GM12892 (cell line): ENCODE measurements around the gene NXPH4.

ENCODE experiments used
- DNase-seq: peaks from one replicate; pipeline ENCODE4 v3.0.0; 2011; ENCODE audit not compliant: insufficient read length
- FAIRE-seq: peaks from 2 replicates; lab custom pipeline; 2011; peaks lifted over from hg19 to GRCh38; lab: Jason Lieb, UNC
- POLR2A ChIP-seq: IDR thresholded peaks from 2 replicates; pipeline ENCODE4 v1.6.1; 2011; ENCODE audit warnings: low read depth, low read length, control low read depth
- POLR2AphosphoS5 ChIP-seq: IDR thresholded peaks from 2 replicates; pipeline ENCODE4 v1.6.1; 2011; ENCODE audit warnings: low read depth, low read length, control low read depth
- TAF1 ChIP-seq: IDR thresholded peaks from 2 replicates; pipeline ENCODE4 v1.6.1; 2011; ENCODE audit warnings: low read depth, mild to moderate bottlenecking, control low read depth, low read length, borderline replicate concordance

The NXPH4 gene

GRCh38 chr12:57198329-57198728 is 18.3 kb upstream of the NXPH4 start:
- FAIRE-seq: no peak
- no peak for TF ChIP-seq TAF1
- TF ChIP-seq POLR2A: no peak
- TF ChIP-seq POLR2AphosphoS5: no peak
- DNase-seq: no peak

GRCh38 chr12:57199191-57199590 is 17.4 kb upstream of the NXPH4 start:
- TF ChIP-seq POLR2AphosphoS5 (no peak), POLR2A (no peak), TAF1 (no peak)
- FAIRE-seq (no peak), DNase-seq (no peak)

- FAIRE-seq (no peak), DNase-seq (no peak)
- TF ChIP-seq TAF1 (no peak), POLR2A (no peak), POLR2AphosphoS5 (no peak)
Measured at GRCh38 chr12:57200497-57200896, 16.1 kb upstream of the NXPH4 start.

GRCh38 chr12:57201219-57201618 is 15.4 kb upstream of the NXPH4 start:
- no peak for DNase-seq
- TF ChIP-seq POLR2AphosphoS5 (no peak), POLR2A (no peak), TAF1 (no peak)
- FAIRE-seq: no peak

- FAIRE-seq: no peak
Measured at GRCh38 chr12:57201631-57202030, 15.0 kb upstream of the NXPH4 start.

GRCh38 chr12:57202321-57202720 is 14.3 kb upstream of the NXPH4 start:
- TF ChIP-seq TAF1: no peak
- no peak for TF ChIP-seq POLR2AphosphoS5
- no peak for TF ChIP-seq POLR2A
- no peak for DNase-seq
- FAIRE-seq: no peak

More at GRCh38 chr12:57201631-57202030, 15.0 kb upstream of the NXPH4 start:
- no peak for DNase-seq
- no peak for TF ChIP-seq TAF1
- TF ChIP-seq POLR2AphosphoS5: no peak
- TF ChIP-seq POLR2A: no peak

- DNase-seq (no peak), FAIRE-seq (no peak)
- TF ChIP-seq POLR2A (no peak), TAF1 (no peak), POLR2AphosphoS5 (no peak)
Measured at GRCh38 chr12:57203201-57203600, 13.4 kb upstream of the NXPH4 start.

GRCh38 chr12:57203791-57204190 is 12.8 kb upstream of the NXPH4 start:
- TF ChIP-seq POLR2AphosphoS5 (no peak), POLR2A (no peak), TAF1 (no peak)
- DNase-seq (no peak), FAIRE-seq (no peak)

GRCh38 chr12:57204454-57204853 is 12.1 kb upstream of the NXPH4 start:
- no peak for DNase-seq
- TF ChIP-seq POLR2AphosphoS5 (no peak), TAF1 (no peak), POLR2A (no peak)
- no peak for FAIRE-seq

GRCh38 chr12:57205186-57205585 is 11.4 kb upstream of the NXPH4 start:
- DNase-seq (no peak), FAIRE-seq (no peak)
- TF ChIP-seq POLR2A (no peak), TAF1 (no peak), POLR2AphosphoS5 (no peak)

- FAIRE-seq (no peak), DNase-seq (no peak)
- TF ChIP-seq TAF1 (no peak), POLR2AphosphoS5 (no peak), POLR2A (no peak)
Measured at GRCh38 chr12:57205931-57206330, 10.7 kb upstream of the NXPH4 start.

GRCh38 chr12:57207731-57208630 is 8.6 kb upstream of the NXPH4 start:
- no peak for FAIRE-seq
- no peak for TF ChIP-seq TAF1
- TF ChIP-seq POLR2AphosphoS5: no peak
- TF ChIP-seq POLR2A: no peak
- DNase-seq: no peak
